D721Med (cell line): Measurements from ENCODE around the gene IGFBP3.

Source experiments
- DNase-seq: peaks from one replicate; pipeline ENCODE4 v3.0.0; 2011; ENCODE audit warnings: low spot score; ENCODE audit not compliant: insufficient read length
- FAIRE-seq: peaks from 2 replicates; lab custom pipeline; 2011; peaks lifted over from hg19 to GRCh38; lab: Jason Lieb, UNC
- TF ChIP-seq, protein P1 (sequence below): IDR thresholded peaks from 2 replicates; pipeline ENCODE4 v1.5.1; 2012; ENCODE audit warnings: mild to moderate bottlenecking, control low read depth; ENCODE audit not compliant: insufficient read depth; ENCODE audit errors: missing control alignments

The IGFBP3 gene

DNA sequence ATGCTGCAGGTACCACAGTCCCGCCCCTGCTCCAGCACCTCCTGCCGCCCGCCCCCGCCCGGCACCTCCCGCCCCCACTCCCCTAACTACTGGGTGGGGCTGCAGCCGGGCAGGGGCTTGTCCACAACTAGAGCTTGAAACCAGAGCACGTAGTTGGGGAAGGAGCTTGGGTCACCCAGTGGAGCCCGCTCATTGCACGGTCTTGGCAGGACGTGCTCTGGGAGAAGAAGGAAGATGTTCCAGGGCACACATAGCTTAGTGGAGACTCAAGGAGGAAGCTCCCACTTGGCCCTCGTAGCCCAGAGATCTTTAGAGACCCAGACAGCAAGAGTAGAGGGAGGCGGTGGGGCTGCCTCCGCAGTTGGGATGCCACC lies 32.1 kb downstream of the IGFBP3 start:
- DNase-seq (no peak), FAIRE-seq (no peak)
- TF ChIP-seq, protein P1, sequence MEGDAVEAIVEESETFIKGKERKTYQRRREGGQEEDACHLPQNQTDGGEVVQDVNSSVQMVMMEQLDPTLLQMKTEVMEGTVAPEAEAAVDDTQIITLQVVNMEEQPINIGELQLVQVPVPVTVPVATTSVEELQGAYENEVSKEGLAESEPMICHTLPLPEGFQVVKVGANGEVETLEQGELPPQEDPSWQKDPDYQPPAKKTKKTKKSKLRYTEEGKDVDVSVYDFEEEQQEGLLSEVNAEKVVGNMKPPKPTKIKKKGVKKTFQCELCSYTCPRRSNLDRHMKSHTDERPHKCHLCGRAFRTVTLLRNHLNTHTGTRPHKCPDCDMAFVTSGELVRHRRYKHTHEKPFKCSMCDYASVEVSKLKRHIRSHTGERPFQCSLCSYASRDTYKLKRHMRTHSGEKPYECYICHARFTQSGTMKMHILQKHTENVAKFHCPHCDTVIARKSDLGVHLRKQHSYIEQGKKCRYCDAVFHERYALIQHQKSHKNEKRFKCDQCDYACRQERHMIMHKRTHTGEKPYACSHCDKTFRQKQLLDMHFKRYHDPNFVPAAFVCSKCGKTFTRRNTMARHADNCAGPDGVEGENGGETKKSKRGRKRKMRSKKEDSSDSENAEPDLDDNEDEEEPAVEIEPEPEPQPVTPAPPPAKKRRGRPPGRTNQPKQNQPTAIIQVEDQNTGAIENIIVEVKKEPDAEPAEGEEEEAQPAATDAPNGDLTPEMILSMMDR = no peak

DNA sequence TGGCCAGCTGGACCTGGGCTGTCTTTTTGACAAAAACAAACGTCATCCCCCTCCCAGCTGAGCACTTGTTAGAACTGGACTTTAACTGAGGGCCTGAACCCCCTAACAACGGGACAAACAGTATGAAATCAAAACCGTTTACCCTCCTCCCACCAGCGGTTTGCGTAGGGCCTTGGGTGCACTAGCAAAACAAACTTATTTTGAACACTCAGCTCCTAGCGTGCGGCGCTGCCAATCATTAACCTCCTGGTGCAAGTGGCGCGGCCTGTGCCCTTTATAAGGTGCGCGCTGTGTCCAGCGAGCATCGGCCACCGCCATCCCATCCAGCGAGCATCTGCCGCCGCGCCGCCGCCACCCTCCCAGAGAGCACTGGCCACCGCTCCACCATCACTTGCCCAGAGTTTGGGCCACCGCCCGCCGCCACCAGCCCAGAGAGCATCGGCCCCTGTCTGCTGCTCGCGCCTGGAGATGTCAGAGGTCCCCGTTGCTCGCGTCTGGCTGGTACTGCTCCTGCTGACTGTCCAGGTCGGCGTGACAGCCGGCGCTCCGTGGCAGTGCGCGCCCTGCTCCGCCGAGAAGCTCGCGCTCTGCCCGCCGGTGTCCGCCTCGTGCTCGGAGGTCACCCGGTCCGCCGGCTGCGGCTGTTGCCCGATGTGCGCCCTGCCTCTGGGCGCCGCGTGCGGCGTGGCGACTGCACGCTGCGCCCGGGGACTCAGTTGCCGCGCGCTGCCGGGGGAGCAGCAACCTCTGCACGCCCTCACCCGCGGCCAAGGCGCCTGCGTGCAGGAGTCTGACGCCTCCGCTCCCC lies 32.7 kb downstream of the IGFBP3 start, which contains the start of gene IGFBP1:
IGFBP1 (plus strand) TSS at position 304 of the 808 bp plus-strand sequence; CDS start at position 469, 165 bp downstream.
- FAIRE-seq (no peak), DNase-seq (no peak)
- TF ChIP-seq, protein P1 = no peak

DNA sequence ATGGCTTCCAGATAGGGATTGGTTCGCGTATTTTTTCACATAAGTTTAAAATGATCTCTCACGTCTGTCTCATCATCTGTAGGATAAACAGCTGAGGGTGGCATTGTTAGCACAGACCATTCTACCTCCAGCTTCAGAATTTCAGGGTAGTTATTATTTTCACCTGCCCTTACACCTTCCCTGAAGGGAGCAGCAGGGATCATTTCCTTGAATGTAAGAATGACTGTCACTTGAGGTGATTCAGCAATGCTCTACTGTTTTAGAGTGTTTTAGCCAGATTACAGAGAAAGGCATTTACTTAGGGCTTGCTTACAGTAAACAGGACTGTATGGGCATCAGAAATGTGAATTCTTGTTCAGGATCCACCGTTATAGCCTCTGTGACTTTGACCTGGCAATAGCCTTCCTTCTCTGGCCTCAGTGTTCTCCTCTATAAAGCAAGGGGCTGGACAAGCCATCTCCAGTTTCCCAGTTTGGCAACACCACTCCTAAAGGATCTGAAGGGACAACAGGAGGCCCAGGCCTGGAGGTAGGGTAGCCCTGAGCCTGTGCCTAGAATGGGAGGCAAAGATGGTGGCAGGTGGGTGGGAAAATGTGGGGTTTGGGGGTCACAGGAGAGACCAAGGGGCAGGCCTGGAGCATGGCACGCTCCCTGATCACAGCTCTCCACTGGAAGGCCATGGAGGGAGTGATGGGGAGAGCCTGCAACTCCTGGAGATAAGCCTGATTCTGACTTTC lies 34.0 kb downstream of the IGFBP3 start:
- FAIRE-seq (no peak), DNase-seq (no peak)
- TF ChIP-seq, protein P1 = no peak

DNA sequence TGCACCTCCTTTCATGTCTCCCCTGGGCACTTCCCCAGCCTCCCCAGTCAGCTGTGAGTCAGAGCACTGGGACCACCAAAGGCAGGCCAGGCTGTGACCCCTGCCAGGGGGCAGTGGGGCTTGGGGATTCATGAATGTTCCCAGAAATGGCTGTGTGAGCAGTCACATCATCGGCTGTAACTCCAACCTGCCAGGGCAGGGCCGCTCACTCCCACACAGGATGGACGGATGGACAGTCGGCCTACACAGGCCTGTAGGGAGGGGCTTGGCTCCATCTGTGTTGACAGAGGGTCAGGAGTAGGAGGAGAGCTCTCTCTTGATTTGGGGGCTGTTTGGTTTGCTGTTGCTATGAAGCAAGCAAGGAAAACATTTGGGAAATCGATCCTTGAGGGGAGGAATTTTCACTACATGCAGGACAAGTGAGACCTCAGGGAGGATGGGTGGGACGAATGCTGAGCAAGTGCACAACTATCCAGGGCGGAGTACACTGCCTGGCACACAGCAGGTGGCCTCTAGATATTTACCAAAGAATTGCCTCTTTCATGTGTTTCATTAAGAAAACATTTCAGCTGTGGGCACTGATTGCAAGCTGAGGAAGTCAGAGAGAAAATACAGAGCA lies 35.7 kb downstream of the IGFBP3 start:
- DNase-seq (no peak), FAIRE-seq (no peak)
- TF ChIP-seq, protein P1 = no peak

DNA sequence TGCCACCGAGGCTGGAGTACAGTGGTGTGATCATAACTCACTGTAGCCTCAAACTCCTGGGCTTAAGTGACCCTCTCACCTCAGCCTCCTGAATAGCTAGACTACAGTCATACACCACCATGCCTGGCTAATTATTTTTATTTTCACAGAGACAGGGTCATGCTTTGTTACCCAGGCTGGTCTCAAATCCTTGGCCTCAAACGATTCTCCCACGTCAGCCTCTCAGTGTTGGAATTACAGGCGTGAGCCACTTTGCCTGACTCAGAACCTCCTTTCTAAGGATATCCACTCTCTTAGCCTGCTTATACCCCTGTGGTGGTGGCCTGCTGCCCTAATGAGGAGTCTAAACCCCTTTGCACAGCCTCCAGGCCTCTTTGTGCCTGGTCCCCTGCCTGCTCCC lies 36.9 kb downstream of the IGFBP3 start:
- TF ChIP-seq, protein P1 = no peak
- no peak for DNase-seq
- FAIRE-seq = no peak

DNA sequence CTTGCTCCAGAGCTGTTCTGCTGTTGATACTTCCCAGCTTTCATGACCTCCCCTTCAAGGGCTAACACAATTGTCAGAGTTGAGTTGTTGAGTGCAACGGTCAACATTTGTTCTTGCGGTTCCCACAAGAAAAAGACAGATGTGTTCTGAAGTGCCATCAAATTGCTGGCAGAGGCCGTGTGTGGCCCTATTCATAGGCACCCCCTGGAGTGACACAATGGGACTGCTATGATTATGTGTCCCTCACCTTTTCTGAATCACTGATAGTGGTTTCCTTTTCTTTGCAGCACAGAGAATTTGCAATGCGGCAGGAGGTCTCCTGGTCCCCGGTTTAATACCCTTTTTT lies 38.6 kb downstream of the IGFBP3 start:
- TF ChIP-seq, protein P1 = no peak
- DNase-seq (no peak), FAIRE-seq (no peak)
